ENCODE measurements around the gene GNPTAB.
A peak's percentile ranks its signal among the peaks of the same experiment; 100 is the strongest.

The GNPTAB gene

DNA sequence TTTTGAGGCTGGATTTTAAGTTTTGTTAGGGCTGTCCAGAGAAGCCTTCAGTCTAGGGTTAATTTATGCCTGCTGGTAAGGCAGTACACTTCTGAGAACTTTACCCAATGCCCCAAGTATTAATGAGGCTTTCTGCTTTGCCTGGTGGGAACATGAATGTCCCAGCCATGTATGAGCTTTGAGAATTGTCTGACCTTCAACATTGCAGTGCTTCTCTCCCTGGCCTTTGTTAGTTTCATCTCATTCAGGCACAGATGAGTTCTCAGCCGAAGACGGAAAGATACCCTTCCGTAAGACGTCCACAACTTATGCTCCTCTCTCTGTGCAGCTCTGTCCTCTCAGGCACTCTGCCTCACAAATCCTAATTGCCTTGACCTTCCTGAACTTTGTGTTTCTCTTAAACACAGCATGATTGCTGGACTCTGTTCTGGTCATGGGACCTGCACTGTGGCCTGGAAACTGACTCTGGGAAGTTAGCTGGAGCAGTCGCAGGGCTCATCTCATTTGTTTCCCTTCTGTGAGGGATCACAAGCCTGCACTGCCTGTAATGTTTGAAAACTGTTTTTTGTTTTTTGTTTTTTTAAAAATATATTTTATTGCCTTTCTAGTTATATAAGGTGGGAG is 117.6 kb downstream of the GNPTAB start:
- H3K4me3 ChIP-seq (ENCODE audit: low read length): no peak overlapping the region
- DNase-seq (ENCODE audit: low read depth, low spot score): no peak

DNA sequence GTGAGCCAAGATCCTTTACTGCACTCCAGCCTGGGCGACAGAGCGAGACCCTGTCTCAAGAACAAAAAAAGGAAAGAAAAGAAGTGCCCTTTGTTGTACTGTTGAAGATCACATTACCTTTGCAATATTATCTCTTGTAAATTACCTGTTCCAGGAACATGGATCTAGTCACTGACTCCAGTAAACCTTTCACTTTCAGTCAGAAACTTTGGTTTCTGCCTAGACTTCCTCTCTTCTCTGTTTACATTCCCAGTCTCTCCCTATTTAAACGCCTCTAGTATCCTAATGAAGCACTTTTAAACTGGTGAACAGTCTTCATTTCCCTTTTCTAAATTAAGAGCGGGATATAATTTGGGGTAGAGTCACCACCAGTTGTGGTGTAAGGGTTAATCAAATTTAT is 120.5 kb downstream of the GNPTAB start:
- H3K4me3 ChIP-seq (ENCODE audit: low read length): no peak overlapping the region
- no peak for DNase-seq (ENCODE audit: low read depth, low spot score)

DNA sequence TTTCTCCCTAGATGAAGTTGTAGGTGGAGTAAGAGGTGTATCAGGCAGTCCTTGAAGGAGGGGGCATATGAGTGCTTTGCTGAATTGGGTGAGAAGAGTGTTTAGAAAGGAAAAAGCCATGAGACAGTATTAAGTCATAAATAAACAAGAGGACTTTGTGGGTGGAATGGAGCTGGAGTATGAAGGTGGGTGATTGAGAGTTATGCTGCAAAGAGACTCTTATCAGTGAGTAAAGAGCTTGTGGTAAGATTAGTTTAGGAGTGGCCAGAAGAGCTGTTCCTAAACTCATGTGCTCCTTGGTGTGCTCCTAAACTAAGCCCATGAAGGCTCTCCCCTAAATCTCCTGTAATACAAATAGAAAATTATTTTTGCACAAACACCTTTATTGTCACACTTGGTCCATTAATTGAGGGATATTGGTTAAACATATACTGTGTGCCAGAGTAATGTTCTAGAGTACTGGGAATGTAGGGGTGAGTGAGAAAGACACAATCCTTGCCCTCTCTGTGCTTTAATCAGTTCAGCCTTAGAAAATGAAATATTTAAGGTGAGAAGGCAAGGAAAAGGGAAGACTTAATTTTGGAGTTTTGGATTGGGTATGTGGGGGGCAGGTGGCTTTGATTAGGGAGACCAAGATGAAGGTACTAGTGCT is 123.5 kb downstream of the GNPTAB start:
- no peak overlapping the region for H3K4me3 ChIP-seq (ENCODE audit: low read length)
- DNase-seq (ENCODE audit: low read depth, low spot score): no peak

DNA sequence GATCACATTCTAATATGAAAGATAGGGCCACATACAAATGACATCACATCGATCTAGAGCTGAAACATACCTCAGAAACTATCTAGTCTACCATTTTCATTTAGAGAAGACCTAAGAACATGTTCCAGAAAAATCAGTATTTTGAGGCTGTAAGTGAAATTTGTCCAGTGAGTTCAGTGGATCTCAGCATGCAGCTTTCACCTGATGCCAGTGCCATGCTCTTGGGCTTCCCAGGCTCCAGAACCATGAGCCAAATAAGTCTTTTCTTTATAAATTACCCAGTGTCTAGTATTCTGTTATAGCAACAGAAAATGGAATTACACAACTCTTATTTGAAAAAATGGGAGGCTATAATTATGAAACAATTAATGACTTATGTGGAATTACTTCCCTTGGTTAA is 124.4 kb downstream of the GNPTAB start:
- no peak overlapping the region for H3K4me3 ChIP-seq (ENCODE audit: low read length)
- no peak for DNase-seq (ENCODE audit: low read depth, low spot score)

DNA sequence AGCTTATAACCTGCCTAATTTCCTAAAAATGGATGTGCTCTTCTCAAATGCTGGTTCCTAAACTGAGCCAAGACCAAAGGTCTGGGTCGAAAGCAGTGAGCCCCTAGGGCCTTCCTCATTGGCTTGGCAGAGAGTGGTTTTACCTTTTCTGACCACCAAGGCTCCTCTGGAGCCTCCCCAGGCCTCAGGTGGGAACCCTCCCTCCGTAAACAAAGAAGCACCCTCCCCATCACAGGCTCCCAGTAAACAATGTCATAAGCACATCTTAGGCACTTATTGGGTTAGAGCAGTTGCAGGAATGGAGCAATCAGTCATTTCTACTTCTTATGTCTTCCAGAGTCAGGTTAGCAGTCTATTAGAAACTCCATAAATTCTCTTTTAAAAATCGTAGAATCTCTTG is 127.3 kb downstream of the GNPTAB start:
- no peak overlapping the region for H3K4me3 ChIP-seq (ENCODE audit: low read length)

DNA sequence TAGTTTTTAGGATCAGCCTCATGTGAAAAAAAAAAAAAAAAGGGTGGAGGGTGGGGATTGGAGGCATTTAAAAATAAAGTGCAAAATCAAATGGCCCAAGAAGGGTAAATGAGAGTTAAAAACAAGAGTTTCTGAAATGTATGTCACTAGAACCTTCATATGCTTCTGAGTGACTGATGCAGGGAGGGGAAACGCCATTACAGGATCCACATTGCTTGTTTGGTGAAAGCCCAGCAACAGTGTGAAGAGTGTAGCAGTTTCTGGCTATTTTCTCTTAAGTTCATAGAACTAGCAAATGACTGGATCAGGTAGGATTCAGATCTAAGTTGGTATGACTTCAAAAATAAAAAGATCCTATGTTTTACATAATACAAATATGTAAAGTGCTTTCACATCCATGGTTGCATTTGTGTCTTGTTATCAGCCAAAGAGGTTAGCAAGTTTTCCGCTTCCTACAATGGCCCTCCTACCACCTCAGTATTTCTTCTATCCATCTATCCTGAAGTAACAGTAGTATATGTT is 130.4 kb downstream of the GNPTAB start:
- no peak for DNase-seq (ENCODE audit: low read depth, low spot score)
- H3K4me3 ChIP-seq (ENCODE audit: low read length): no peak overlapping the region

More for the DNA sequence above, 127.3 kb downstream of the GNPTAB start:
- DNase-seq (ENCODE audit: low read depth, low spot score): no peak

DNA sequence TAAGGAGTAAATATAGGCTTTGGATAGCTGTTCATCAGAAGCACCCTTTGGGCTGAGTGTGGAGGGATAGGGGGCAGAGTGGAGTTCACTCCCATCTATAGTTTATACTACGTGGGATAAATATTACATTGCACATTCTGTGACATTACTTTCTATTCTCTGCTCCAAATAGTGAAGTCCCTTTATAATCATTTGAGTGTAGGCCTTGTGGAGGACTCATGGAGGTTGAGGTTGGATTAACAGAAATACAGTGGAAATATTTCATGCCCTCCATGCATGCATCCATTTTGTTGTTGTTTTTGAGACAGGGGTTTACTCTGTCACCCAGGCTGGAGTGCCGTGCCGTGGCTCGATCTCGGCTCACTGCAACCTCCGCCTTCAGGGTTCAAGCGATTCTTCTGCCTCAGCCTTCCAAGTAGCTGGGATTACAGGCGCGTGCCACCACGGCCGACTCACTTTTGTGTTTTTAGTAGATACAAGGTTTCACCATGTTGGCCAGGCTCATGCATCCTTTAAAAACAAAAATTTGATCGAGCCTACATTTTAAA is 131.9 kb downstream of the GNPTAB start:
- no peak for DNase-seq (ENCODE audit: low read depth, low spot score)
- no peak overlapping the region for H3K4me3 ChIP-seq (ENCODE audit: low read length)

DNA sequence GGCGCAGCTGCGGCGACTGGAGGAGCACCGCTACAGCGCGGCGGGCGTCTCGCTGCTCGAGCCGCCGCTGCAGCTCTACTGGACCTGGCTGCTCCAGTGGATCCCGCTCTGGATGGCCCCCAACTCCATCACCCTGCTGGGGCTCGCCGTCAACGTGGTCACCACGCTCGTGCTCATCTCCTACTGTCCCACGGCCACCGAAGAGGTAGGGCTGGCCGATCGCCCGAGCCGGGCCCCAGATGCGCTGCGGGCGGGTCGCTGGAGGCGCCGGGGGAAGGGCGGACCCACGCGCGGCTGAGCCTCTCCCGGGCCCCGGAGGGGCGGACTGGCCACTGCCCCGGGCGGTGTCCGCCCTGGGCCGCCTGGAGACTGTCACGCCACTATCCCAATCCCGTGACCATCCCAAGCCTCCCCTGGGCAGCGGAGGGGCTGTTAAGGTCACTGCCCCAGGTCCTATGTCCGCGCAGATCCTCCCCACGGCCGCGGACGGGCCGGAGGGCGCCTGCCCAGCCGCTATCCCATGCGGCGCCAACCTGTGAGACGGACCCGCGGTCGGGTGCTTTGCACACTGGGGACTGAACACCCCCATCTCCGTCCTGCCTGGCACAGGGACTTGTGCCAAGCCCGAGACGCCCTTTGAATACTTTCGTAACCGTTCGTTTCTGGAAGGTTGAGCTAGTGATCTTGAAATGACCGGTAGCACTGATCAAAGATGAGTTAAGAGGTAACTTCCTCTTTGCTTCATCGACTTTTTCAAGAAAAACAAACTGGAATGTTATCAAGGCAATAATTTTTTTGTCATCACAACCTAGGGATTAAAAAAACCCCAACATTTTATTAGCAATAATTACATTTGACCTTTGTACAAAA is 132.6 kb downstream of the GNPTAB start:
- H3K4me3 ChIP-seq (ENCODE audit: low read length): peak overlapping the region; percentile 76
- DNase-seq (ENCODE audit: low read depth, low spot score): no peak

DNA sequence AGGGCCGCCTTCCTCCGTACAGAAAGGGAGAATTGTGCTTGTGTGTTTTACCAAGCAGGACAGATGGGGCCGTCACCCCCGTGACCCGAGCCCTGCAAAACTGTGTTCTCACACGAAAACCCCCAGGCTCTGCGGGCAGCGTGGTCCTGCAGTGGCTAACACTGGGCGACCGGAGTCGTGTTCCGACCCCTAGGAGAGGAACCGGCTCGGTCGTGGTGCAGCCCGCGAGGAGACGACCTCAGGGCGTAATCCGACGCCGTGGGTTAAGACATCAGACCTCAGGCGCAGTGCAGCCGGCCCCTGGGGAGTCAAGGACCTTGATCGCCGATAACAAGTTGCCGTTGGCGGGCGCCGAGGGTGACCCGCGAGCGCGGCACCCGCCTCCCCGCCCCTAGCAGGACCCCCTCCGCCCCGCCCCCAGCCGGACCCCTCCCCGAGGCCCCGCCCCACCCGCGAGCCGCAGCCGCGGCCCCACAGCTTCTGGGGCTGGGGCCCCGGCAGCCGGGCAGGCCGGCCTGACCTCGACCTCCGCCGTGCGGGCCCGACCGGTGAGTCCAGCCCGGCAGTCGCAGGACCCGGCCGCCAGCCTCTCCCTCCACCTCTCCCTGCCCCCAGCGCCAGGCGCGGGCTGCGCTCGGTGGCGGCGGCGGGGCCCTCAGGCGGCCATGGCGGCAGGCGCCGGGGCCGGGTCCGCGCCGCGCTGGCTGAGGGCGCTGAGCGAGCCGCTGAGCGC is 133.4 kb downstream of the GNPTAB start, which contains the start of gene CHPT1:
TSS of gene CHPT1 (plus strand) at position 444 of the 733 bp plus-strand sequence. CDS start at position 666, 222 bp downstream.
- peak within 1 kb of the TSS; percentile 76 for H3K4me3 ChIP-seq (ENCODE audit: low read length)
- DNase-seq (ENCODE audit: low read depth, low spot score): no peak

DNA sequence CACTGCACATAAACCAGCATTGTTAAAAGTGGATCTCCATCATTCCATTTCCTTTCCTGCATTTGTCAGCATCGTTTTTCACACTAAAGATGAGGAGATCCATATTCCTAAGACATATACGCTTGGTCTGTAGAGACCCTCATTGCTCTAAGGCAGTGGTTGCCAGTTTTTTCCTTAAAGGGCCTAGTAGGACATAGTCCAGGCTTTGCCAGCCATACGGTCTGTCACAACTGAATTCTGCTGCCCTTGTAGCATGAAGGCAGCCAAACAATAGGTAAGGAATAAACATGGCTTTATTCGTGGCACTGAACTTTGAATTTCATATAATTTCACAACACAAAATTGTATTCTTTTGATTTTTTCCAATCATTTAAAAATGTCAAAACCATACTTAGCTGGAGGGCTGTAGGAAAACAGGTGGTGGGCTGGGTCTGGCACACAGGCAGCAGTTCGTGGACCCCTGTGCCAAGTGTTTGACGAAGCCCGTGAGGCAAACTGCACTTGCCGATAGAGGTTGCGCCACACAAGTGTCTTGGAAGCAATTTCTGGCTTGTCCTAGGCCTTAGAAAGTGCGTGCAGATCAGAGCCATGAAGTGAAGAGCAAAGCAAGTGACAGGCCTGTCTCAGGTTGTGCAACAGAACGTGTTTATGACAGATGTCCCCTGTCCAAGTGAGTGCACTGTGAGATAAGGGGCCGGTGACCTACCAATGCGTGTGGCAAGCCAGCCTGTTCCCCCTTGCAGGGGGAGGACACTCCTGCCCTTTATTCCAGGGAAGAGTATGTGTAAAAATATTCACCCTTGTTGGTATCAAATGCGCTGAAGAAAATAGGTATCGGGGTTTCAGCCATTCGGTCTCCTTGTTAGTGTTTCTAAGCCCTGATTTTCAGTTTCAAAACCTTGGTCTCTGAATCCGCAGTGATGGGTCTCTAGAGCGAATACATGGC is 134.2 kb downstream of the GNPTAB start:
- peak overlapping the region; percentile 76 for H3K4me3 ChIP-seq (ENCODE audit: low read length)
- DNase-seq (ENCODE audit: low read depth, low spot score): no peak

DNA sequence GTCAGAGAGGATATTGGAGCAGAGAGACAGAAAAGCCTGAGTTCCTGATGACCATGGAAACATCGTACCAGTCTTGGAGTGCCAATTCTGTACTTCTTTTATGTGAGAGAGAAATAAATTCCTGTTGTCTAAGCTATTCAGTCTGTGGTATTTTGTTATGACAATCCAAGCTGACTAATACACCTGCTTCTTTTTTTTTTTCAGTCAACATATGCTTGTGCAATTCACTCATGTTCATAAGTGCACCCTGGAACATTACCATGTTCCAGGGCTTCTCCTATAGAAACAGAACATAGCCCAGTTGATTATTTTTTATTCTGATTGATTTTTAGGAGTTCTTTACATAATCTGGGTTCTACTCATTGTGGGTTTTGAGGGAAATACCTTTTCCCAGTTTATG is 135.1 kb downstream of the GNPTAB start:
- H3K4me3 ChIP-seq (ENCODE audit: low read length): no peak overlapping the region
- no peak for DNase-seq (ENCODE audit: low read depth, low spot score)

Data from Jurkat, Clone E6-1 (cell line).